AG04449 (cell line): ENCODE results near the gene ABHD12.
A peak's percentile ranks its signal among the peaks of the same experiment; 100 is the strongest.

Experiments
- CTCF ChIA-PET: fragments of 350-600 bp; formaldehyde crosslinking; extraction: SDS; loops from one replicate; lab custom pipeline; 2021; ENCODE audit warnings: antibody characterized with exemption; lab: Yijun Ruan, JAX
- POLR2A ChIA-PET: fragments of 400-600, 350-600 bp; formaldehyde crosslinking; extraction: SDS; loops from one replicate; lab custom pipeline; 2020; ENCODE audit warnings: antibody characterized with exemption, inconsistent platforms; lab: Yijun Ruan, JAX
- DNase-seq: peaks from one replicate; pipeline ENCODE4 v3.0.0-alpha.2; 2010; ENCODE audit warnings: low read depth, low spot score
- H3K4me3 ChIP-seq: 2 replicates; pipeline ENCODE4 v1.5.1; 2011; ENCODE audit warnings: low read depth, mild to moderate bottlenecking, control low read depth, low read length
- TF ChIP-seq, protein P1 (sequence below): IDR thresholded peaks from one replicate; pipeline ENCODE4 v1.5.1; 2011; ENCODE audit warnings: mild to moderate bottlenecking, moderate library complexity, low read length, control low read depth, inconsistent platforms; ENCODE audit not compliant: insufficient read depth; ENCODE audit errors: missing control alignments

Gene ABHD12

GRCh38 chr20:25399037-25399430, 8.4 kb upstream of the ABHD12 start:
- POLR2A ChIA-PET = interaction anchor here (0.6 to 1.6 kb wide), 4 partner anchors 29 to 162 kb away, joined by 3 read pairs; partner anchors contain the start of gene PYGB
- CTCF ChIA-PET = interaction anchor here (0.6 to 6.0 kb wide), 51 partner anchors 10 to 409 kb away, joined by 3 to 99 read pairs (median 4); partner anchors contain the start of genes APMAP, GINS1 and PYGB
- H3K4me3 ChIP-seq = no peak overlapping the region
- TF ChIP-seq, protein P1, sequence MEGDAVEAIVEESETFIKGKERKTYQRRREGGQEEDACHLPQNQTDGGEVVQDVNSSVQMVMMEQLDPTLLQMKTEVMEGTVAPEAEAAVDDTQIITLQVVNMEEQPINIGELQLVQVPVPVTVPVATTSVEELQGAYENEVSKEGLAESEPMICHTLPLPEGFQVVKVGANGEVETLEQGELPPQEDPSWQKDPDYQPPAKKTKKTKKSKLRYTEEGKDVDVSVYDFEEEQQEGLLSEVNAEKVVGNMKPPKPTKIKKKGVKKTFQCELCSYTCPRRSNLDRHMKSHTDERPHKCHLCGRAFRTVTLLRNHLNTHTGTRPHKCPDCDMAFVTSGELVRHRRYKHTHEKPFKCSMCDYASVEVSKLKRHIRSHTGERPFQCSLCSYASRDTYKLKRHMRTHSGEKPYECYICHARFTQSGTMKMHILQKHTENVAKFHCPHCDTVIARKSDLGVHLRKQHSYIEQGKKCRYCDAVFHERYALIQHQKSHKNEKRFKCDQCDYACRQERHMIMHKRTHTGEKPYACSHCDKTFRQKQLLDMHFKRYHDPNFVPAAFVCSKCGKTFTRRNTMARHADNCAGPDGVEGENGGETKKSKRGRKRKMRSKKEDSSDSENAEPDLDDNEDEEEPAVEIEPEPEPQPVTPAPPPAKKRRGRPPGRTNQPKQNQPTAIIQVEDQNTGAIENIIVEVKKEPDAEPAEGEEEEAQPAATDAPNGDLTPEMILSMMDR = peak; percentile 35
- peak; percentile 59 for DNase-seq

DNA sequence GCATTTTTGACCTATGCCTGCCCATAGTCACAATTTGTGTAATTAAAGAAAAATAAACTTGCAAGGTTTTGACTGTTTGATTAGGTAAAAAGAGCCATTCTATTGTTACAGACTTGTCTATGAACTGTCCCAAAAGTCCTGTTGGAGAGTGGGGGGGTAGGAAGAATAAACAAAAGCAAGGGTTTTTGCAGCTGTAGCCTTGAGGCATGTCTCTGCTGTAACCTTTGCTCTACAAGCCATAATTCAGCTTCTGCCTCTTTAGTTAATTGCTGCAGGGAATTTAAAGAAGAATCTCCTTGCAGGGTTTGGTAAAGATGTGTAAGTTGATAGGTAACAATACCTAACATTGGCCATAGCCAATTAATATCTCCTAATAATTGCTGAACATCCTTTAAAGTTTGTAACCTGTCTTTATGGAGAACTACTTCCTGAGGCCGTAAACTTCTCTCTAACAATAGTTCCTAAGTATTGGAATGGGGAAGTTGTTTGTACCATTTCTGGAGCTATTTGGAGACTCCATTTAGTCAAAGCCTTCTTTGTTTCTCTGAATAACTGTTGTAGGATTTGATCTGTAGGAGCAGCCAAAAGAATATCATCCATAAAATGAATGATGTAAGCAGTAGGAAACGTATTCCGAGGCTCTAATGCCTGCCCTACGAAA, 7.9 kb upstream of the ABHD12 start:
- TF ChIP-seq, protein P1 = no peak
- CTCF ChIA-PET = interaction anchor here (0.6 to 6.0 kb wide), 48 partner anchors 10 to 408 kb away, joined by 3 to 99 read pairs (median 4); partner anchors contain the start of genes APMAP and GINS1
- POLR2A ChIA-PET = interaction anchor here (0.6 to 1.6 kb wide), 3 partner anchors 28 to 151 kb away, joined by 3 read pairs; partner anchors contain the start of gene PYGB
- no peak for DNase-seq
- no peak overlapping the region for H3K4me3 ChIP-seq

GRCh38 chr20:25397821-25398220, 7.2 kb upstream of the ABHD12 start:
- H3K4me3 ChIP-seq = no peak overlapping the region
- TF ChIP-seq, protein P1 = no peak
- ChIA-PET POLR2A (no interaction called here), CTCF (interaction anchor here (0.8 to 6.0 kb wide), 23 partner anchors 11 to 408 kb away, joined by 3 to 99 read pairs (median 6); partner anchors contain the start of genes APMAP and GINS1)
- DNase-seq = no peak

DNA sequence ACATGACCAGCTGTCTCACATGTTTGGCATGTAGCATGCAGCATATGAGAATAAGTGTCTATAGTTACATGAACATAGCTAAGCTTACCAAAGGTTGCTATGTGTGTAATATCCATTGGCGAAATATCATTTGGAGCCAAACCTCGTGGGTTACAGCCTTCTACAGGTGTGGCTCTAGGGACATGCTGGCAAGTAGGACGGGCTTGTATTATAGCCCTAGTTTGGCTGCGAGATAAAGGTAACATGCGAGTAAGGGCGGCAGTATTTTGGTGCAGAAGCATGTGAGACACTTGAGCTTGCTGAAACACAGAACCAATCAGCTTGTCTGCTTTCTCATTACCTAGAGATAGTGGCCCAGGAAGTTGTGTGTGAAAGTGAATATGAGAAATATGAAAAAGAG, 6.5 kb upstream of the ABHD12 start:
- POLR2A ChIA-PET = no interaction called here
- CTCF ChIA-PET = interaction anchor here (0.8 to 6.0 kb wide), 8 partner anchors 12 to 402 kb away, joined by 3 to 99 read pairs (median 38); partner anchors contain the start of gene APMAP
- DNase-seq = no peak

DNA sequence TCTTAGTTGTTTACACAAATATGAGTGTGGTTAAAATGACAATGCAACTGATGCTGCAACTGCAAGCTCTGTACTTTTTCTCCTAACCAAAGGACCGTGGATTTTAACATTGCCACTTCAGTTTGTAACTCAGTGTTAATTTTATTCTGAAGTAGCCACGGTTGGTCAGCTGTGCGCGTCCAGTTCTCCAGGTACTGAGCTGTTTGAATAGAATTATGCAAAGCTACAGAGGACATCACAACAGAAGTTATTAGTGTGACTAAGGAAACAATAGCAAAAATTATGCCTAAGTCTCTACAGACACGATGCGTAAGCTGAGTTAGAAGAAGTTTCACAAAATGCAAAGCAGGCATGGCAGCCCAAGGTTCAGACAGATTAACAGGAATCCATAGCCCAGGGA, 4.4 kb upstream of the ABHD12 start:
- TF ChIP-seq, protein P1 = no peak
- DNase-seq = no peak
- POLR2A ChIA-PET = no interaction called here
- CTCF ChIA-PET = interaction anchor here (1.2 to 6.0 kb wide), 5 partner anchors 94 to 401 kb away, joined by 3 to 99 read pairs (median 3); no protein-coding TSS in a partner anchor
- no peak overlapping the region for H3K4me3 ChIP-seq

More for the DNA sequence above, 6.5 kb upstream of the ABHD12 start:
- no peak overlapping the region for H3K4me3 ChIP-seq
- TF ChIP-seq, protein P1 = no peak

- H3K4me3 ChIP-seq = no peak overlapping the region
- CTCF ChIA-PET = interaction anchor here (1.5 kb wide), 1 partner anchor 94 kb away, joined by 5 read pairs; no protein-coding TSS in a partner anchor
- POLR2A ChIA-PET = no interaction called here
- no peak for DNase-seq
- TF ChIP-seq, protein P1 = no peak
These were observed 3.6 kb upstream of the ABHD12 start for GRCh38 chr20:25394276-25394675.
